HG03159 (cell line): ENCODE results near the gene BRICD5.
"Not testable (repeated sequence)": the region's sequence is repeated elsewhere in the genome, so short reads cannot be mapped to it uniquely, and the experiment has no call there.

Experiments
- ATAC-seq: cut with Tn5 transposase; IDR thresholded peaks from one replicate; pipeline ENCODE4 v1.9.1; 2021; ENCODE audit warnings: mild to moderate bottlenecking, moderate library complexity; ENCODE audit not compliant: unreplicated experiment

Gene BRICD5

GRCh38 chr16:2223221-2223941, 12.7 kb upstream of the BRICD5 start, which contains the start of gene E4F1:
E4F1 (plus strand) TSS chr16:2223591; CDS start chr16:2223614, 23 bp downstream.
- peak; percentile 95 for ATAC-seq

GRCh38 chr16:2216330-2216729, 5.7 kb upstream of the BRICD5 start:
- no peak for ATAC-seq

- peak; percentile 89 for ATAC-seq
Measured at GRCh38 chr16:2214719-2214968, 4.0 kb upstream of the BRICD5 start, which contains the start of gene PGP. PGP (minus strand) TSS chr16:2214840; CDS start chr16:2214777, 63 bp downstream.

GRCh38 chr16:2213817-2214718, 3.4 kb upstream of the BRICD5 start:
- no peak for ATAC-seq

GRCh38 chr16:2212362-2213324, 2.0 kb upstream of the BRICD5 start:
- ATAC-seq, result no peak

- ATAC-seq, result no peak
Measured at GRCh38 chr16:2211923-2212347, 1.3 kb upstream of the BRICD5 start.

- ATAC-seq, result no peak
Measured at GRCh38 chr16:2210009-2210332, 692 bp downstream of the BRICD5 start.

GRCh38 chr16:2209258-2210008, 1.2 kb downstream of the BRICD5 start:
- no peak for ATAC-seq

- ATAC-seq, result no peak
Measured at GRCh38 chr16:2208772-2209171, 1.9 kb downstream of the BRICD5 start.

GRCh38 chr16:2208308-2208707, 2.4 kb downstream of the BRICD5 start:
- no peak for ATAC-seq

GRCh38 chr16:2207872-2208271, 2.8 kb downstream of the BRICD5 start:
- no peak for ATAC-seq

- ATAC-seq, result no peak
Measured at GRCh38 chr16:2206780-2207433, 3.8 kb downstream of the BRICD5 start.

GRCh38 chr16:2206420-2206779, 4.3 kb downstream of the BRICD5 start:
- ATAC-seq, result no peak

- peak; percentile 9 for ATAC-seq
Measured at GRCh38 chr16:2205967-2206313, 4.7 kb downstream of the BRICD5 start.

GRCh38 chr16:2205104-2205966, 5.3 kb downstream of the BRICD5 start, which contains the start of gene MLST8:
MLST8 (plus strand) TSS chr16:2205454; CDS start chr16:2206086, 632 bp downstream.
- ATAC-seq, result peak; percentile 70

- ATAC-seq, result no peak
Measured at GRCh38 chr16:2204416-2205103, 6.1 kb downstream of the BRICD5 start.

GRCh38 chr16:2203119-2203688, 7.5 kb downstream of the BRICD5 start:
- not testable (repeated sequence) for ATAC-seq

GRCh38 chr16:2200313-2200712, 10.3 kb downstream of the BRICD5 start:
- no peak for ATAC-seq
